Measurements from ENCODE around the gene GNAS. TPM values are rescaled to one million over a fixed set of nuclear protein-coding genes. Genes with fewer than 3 reads are reported as not detected.
"Not testable (repeated sequence)": the region's sequence is repeated elsewhere in the genome, so short reads cannot be mapped to it uniquely, and the experiment has no call there.

The GNAS gene
- 617 TPM for total RNA-seq

GRCh38 chr20:58852543-58853271, at the start of gene GNAS:
Gene GNAS, plus strand, starts transcription at chr20:58852716.
- intact Hi-C loops (cut with DNase I), result loop anchor here (5.0 kb wide), 1 partner anchor 200 kb away; the partner anchor contains the start of gene STX16
- ATAC-seq, result peak; percentile 68
- peak; percentile 80 for DNase-seq (ENCODE audit: low spot score)

- ATAC-seq (no peak), DNase-seq (ENCODE audit: low spot score) (no peak)
- intact Hi-C loops (cut with DNase I), result no loop called here
These were observed 49.0 kb upstream of the GNAS start for GRCh38 chr20:58803533-58803932.

GRCh38 chr20:58807801-58808200, 44.7 kb upstream of the GNAS start:
- intact Hi-C loops (cut with DNase I), result no loop called here
- ATAC-seq, result no peak
- no peak for DNase-seq (ENCODE audit: low spot score)

- ATAC-seq, result no peak
- intact Hi-C loops (cut with DNase I), result no loop called here
- DNase-seq (ENCODE audit: low spot score), result no peak
These were observed 44.1 kb upstream of the GNAS start for GRCh38 chr20:58808271-58809046.

GRCh38 chr20:58810116-58810878, 42.2 kb upstream of the GNAS start:
- DNase-seq (ENCODE audit: low spot score) (no peak), ATAC-seq (no peak)
- intact Hi-C loops (cut with DNase I), result no loop called here

- DNase-seq (ENCODE audit: low spot score) (no peak), ATAC-seq (no peak)
- intact Hi-C loops (cut with DNase I), result no loop called here
These were observed 41.7 kb upstream of the GNAS start for GRCh38 chr20:58810879-58811250.

- intact Hi-C loops (cut with DNase I), result no loop called here
- DNase-seq (ENCODE audit: low spot score) (no peak), ATAC-seq (no peak)
These were observed 41.2 kb upstream of the GNAS start for GRCh38 chr20:58811334-58811733.

GRCh38 chr20:58813369-58813768, 39.1 kb upstream of the GNAS start:
- intact Hi-C loops (cut with DNase I), result no loop called here
- ATAC-seq (no peak), DNase-seq (ENCODE audit: low spot score) (no peak)

- ATAC-seq, result no peak
- DNase-seq (ENCODE audit: low spot score), result no peak
- intact Hi-C loops (cut with DNase I), result no loop called here
These were observed 37.1 kb upstream of the GNAS start for GRCh38 chr20:58815448-58815847.

GRCh38 chr20:58816051-58816450, 36.5 kb upstream of the GNAS start:
- DNase-seq (ENCODE audit: low spot score) (no peak), ATAC-seq (no peak)
- intact Hi-C loops (cut with DNase I), result no loop called here

GRCh38 chr20:58816957-58817651, 35.4 kb upstream of the GNAS start:
- ATAC-seq (no peak), DNase-seq (ENCODE audit: low spot score) (no peak)
- intact Hi-C loops (cut with DNase I), result no loop called here

- intact Hi-C loops (cut with DNase I), result no loop called here
- no peak for DNase-seq (ENCODE audit: low spot score)
These were observed 34.8 kb upstream of the GNAS start for GRCh38 chr20:58817748-58818147.

GRCh38 chr20:58818586-58819285, 33.8 kb upstream of the GNAS start:
- intact Hi-C loops (cut with DNase I), result no loop called here
- no peak for DNase-seq (ENCODE audit: low spot score)
- no peak for ATAC-seq

More at GRCh38 chr20:58817748-58818147, 34.8 kb upstream of the GNAS start:
- no peak for ATAC-seq

GRCh38 chr20:58819921-58820320, 32.6 kb upstream of the GNAS start:
- ATAC-seq, result no peak
- intact Hi-C loops (cut with DNase I), result no loop called here

GRCh38 chr20:58820515-58820914, 32.0 kb upstream of the GNAS start:
- intact Hi-C loops (cut with DNase I); DNase-seq (ENCODE audit: low spot score); ATAC-seq: not testable (repeated sequence)

More at GRCh38 chr20:58819921-58820320, 32.6 kb upstream of the GNAS start:
- no peak for DNase-seq (ENCODE audit: low spot score)

- DNase-seq (ENCODE audit: low spot score) (no peak), ATAC-seq (no peak)
- intact Hi-C loops (cut with DNase I), result no loop called here
These were observed 30.4 kb upstream of the GNAS start for GRCh38 chr20:58822149-58822548.

GRCh38 chr20:58822748-58823730, 29.5 kb upstream of the GNAS start:
- DNase-seq (ENCODE audit: low spot score) (no peak), ATAC-seq (no peak)

More at GRCh38 chr20:58822748-58823730, 29.5 kb upstream of the GNAS start:
- intact Hi-C loops (cut with DNase I), result no loop called here

Measured in sciatic nerve (tissue), 2 donors.